HCT116 (cell line): ENCODE results near the gene IFNA13. TPM values are rescaled to one million over a fixed set of nuclear protein-coding genes. Genes with fewer than 3 reads are reported as not detected.

ENCODE experiments used
- ATAC-seq: fragments of 200-7000 bp; cut with Tn5 transposase; 2 replicates; pipeline ENCODE4 v1.9.1; 2020; ENCODE audit warnings: mild to moderate bottlenecking, moderate library complexity
- BruUV-seq: library from RNA; stranded (reverse); fragments of 400-500 nt; replicated peaks from 2 replicates; lab custom pipeline; 2021; lab: Mats Ljungman, UMichigan
- CTCF ChIA-PET: fragments of 300-600 bp; sonication (Branson Sonifier 250); formaldehyde crosslinking; loops from one replicate; lab custom pipeline; 2021; ENCODE audit warnings: antibody characterized with exemption; lab: Charles Lee
- POLR2A ChIA-PET: fragments of 300-600, 350-600 bp; sonication (Branson Sonifier 250); formaldehyde crosslinking; loops from one replicate; lab custom pipeline; 2021; ENCODE audit warnings: antibody characterized with exemption; lab: Charles Lee
- RAD21 ChIA-PET, 2 experiments: fragments of 300-600 bp; sonication (Branson Sonifier 250); formaldehyde crosslinking; loops; one replicate each; lab custom pipeline; 2023; ENCODE audit warnings: low total read pairs in 2 of 2; ENCODE audit not compliant: uncharacterized antibody in 2 of 2, unreplicated experiment in 2 of 2, low non-redundant PET in 1 of 2; lab: Charles Lee
- DNase-seq: peaks from one replicate; pipeline ENCODE4 v3.0.0-alpha.2; 2010; ENCODE audit warnings: low read depth, low spot score
- H2AFZ ChIP-seq: fragments of 200-600 bp; shearing (Covaris generic), sonication (generic); 2 replicates; pipeline ENCODE4 v1.6.1; 2017; ENCODE audit warnings: low read depth, mixed run types, mixed read lengths, antibody characterized with exemption, low read length; ENCODE audit not compliant: poor library complexity, severe bottlenecking
- H3K27ac ChIP-seq: 2 replicates; pipeline ENCODE4 v1.5.1; 2012; ENCODE audit warnings: low read depth, low read length
- H3K27me3 ChIP-seq: fragments of 200-600 bp; sonication (generic); 2 replicates; pipeline ENCODE4 v1.6.1; 2016; ENCODE audit warnings: mixed run types, low read length, mixed read lengths; ENCODE audit not compliant: insufficient read depth
- H3K36me3 ChIP-seq, 2 experiments: fragments of 200-500 bp in 1 of 2; fragments of 200-600 bp in 1 of 2; sonication (Bioruptor generic) in 1 of 2; sonication (generic) in 1 of 2; 2 replicates each; pipeline versions ENCODE4 v1.5.1 to v1.6.1; 2014 to 2016; ENCODE audit warnings: low read length in 2 of 2, inconsistent platforms in 1 of 2, mixed read lengths in 1 of 2, mixed run types in 1 of 2; ENCODE audit not compliant: insufficient read depth in 2 of 2, control insufficient read depth in 1 of 2
- H3K4me1 ChIP-seq, 2 experiments: fragments of 200-600 bp in 1 of 2; sonication (generic) in 1 of 2; 2 replicates each; pipeline versions ENCODE4 v1.5.1 to v1.6.1; 2012 to 2017; ENCODE audit warnings: low read length in 2 of 2, inconsistent platforms in 1 of 2, mild to moderate bottlenecking in 1 of 2, mixed read lengths in 1 of 2, mixed run types in 1 of 2, moderate library complexity in 1 of 2; ENCODE audit not compliant: insufficient read depth in 2 of 2, control insufficient read depth in 1 of 2
- H3K4me2 ChIP-seq: fragments of 200-600 bp; sonication (generic); 2 replicates; pipeline ENCODE4 v1.6.1; 2017; ENCODE audit warnings: mixed run types, low read length, mixed read lengths
- H3K4me3 ChIP-seq, 2 experiments: fragments of 200-600 bp in 1 of 2; sonication (generic) in 1 of 2; replicated peaks in 1 of 2; 2 replicates each; pipeline ENCODE4 v1.5.1; 2011 to 2016; ENCODE audit warnings: low read length in 2 of 2, control low read depth in 1 of 2, low read depth in 1 of 2, mild to moderate bottlenecking in 1 of 2, mixed read lengths in 1 of 2, mixed run types in 1 of 2
- H3K79me2 ChIP-seq: fragments of 200-600 bp; sonication (generic); 2 replicates; pipeline ENCODE4 v1.6.1; 2017; ENCODE audit warnings: mild to moderate bottlenecking, mixed run types, low read length, moderate library complexity, mixed read lengths; ENCODE audit not compliant: insufficient read depth
- H3K9ac ChIP-seq: fragments of 200-600 bp; sonication (generic); 2 replicates; pipeline ENCODE4 v1.6.1; 2016; ENCODE audit warnings: low read length, mixed read lengths
- H3K9me2 ChIP-seq: fragments of 200-600 bp; sonication (generic), shearing (Covaris generic); 2 replicates; pipeline ENCODE4 v1.6.1; 2017; ENCODE audit warnings: mixed run types, mild to moderate bottlenecking, moderate library complexity; ENCODE audit not compliant: insufficient read depth
- H3K9me3 ChIP-seq, 2 experiments: fragments of 200-500 bp in 1 of 2; fragments of 200-600 bp in 1 of 2; sonication (Bioruptor generic) in 1 of 2; sonication (generic) in 1 of 2; 2 replicates each; pipeline ENCODE4 v1.6.1; 2014 to 2017; ENCODE audit warnings: low read length in 2 of 2, mixed read lengths in 2 of 2, inconsistent platforms in 1 of 2, low read depth in 1 of 2, mild to moderate bottlenecking in 1 of 2, mixed run types in 1 of 2, moderate library complexity in 1 of 2; ENCODE audit not compliant: control insufficient read depth in 1 of 2, insufficient read depth in 1 of 2
- H4K20me1 ChIP-seq: fragments of 200-600 bp; sonication (generic), shearing (Covaris generic); 2 replicates; pipeline ENCODE4 v1.6.1; 2017; ENCODE audit warnings: mixed run types, mild to moderate bottlenecking, moderate library complexity; ENCODE audit not compliant: insufficient read depth
- CEBPB ChIP-seq: IDR thresholded peaks from 2 replicates; pipeline ENCODE4 v1.6.1; 2012; ENCODE audit warnings: low read depth
- ELF1 ChIP-seq: IDR thresholded peaks from 2 replicates; pipeline ENCODE4 v1.6.1; 2012; ENCODE audit warnings: low read depth, borderline replicate concordance
- FOSL1 ChIP-seq: IDR thresholded peaks from 2 replicates; pipeline ENCODE4 v1.6.1; 2012; ENCODE audit warnings: low read depth
- POLR2AphosphoS5 ChIP-seq: IDR thresholded peaks from 2 replicates; pipeline ENCODE4 v1.6.1; 2011; ENCODE audit warnings: mild to moderate bottlenecking, low read depth, low read length, moderate library complexity
- SIN3A ChIP-seq: IDR thresholded peaks from 2 replicates; pipeline ENCODE4 v1.6.1; 2012; ENCODE audit warnings: low read depth
- SP1 ChIP-seq: IDR thresholded peaks from 2 replicates; pipeline ENCODE4 v1.6.1; 2012; ENCODE audit warnings: low read depth
- SRF ChIP-seq: IDR thresholded peaks from 2 replicates; pipeline ENCODE4 v1.6.1; 2012; ENCODE audit warnings: low read depth
- YY1 ChIP-seq: IDR thresholded peaks from 2 replicates; pipeline ENCODE4 v1.6.1; 2011; ENCODE audit warnings: low read length, low read depth, moderate library complexity, mild to moderate bottlenecking; ENCODE audit not compliant: insufficient replicate concordance; ENCODE audit errors: extremely low read depth
- intact Hi-C: fragments of 100-400 bp; cut with micrococcal nuclease; formaldehyde crosslinking; loops from 2 replicates; pipeline ENCODE4 v1.10.0; 2022
- total RNA-seq: library from RNA; stranded (reverse); gene quantifications from one replicate; pipeline ENCODE4 v1.2.1, GENCODE V29; 2021; ENCODE audit not compliant: unreplicated experiment
- TF ChIP-seq, protein P1 (sequence below): IDR thresholded peaks from 2 replicates; pipeline ENCODE4 v1.6.1; 2012
- TF ChIP-seq, protein P2 (sequence below): IDR thresholded peaks from 2 replicates; pipeline ENCODE4 v1.6.1; 2011; ENCODE audit warnings: mild to moderate bottlenecking, low read length, moderate library complexity; ENCODE audit not compliant: insufficient replicate concordance; ENCODE audit errors: extremely low read depth

The IFNA13 gene
- total RNA-seq, 1 experiment from 2014 or later: not detected

DNA sequence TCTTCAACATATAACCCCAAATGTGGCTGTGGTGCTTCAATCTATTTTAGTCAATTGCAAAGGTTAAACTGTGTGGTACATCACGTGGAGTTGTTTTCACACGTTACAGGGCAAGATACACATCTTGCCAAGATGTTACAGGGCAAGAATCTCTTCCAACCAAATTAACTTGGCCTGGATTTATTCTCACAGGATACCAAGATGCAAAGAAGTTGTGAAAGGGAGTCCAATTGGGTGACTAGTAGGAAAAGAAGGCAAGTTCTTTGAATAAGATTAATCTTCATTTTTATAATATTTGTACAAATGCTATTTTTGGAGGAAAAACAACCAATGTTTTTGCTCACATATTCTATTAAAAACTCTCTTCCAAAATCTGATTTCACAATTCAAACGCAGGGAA is 36.3 kb upstream of the IFNA13 start (continued):
- TF ChIP-seq FOSL1 (no peak), CEBPB (no peak), SP1 (no peak)
- TF ChIP-seq, protein P1, sequence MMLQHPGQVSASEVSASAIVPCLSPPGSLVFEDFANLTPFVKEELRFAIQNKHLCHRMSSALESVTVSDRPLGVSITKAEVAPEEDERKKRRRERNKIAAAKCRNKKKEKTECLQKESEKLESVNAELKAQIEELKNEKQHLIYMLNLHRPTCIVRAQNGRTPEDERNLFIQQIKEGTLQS: no peak
- TF ChIP-seq, protein P2, sequence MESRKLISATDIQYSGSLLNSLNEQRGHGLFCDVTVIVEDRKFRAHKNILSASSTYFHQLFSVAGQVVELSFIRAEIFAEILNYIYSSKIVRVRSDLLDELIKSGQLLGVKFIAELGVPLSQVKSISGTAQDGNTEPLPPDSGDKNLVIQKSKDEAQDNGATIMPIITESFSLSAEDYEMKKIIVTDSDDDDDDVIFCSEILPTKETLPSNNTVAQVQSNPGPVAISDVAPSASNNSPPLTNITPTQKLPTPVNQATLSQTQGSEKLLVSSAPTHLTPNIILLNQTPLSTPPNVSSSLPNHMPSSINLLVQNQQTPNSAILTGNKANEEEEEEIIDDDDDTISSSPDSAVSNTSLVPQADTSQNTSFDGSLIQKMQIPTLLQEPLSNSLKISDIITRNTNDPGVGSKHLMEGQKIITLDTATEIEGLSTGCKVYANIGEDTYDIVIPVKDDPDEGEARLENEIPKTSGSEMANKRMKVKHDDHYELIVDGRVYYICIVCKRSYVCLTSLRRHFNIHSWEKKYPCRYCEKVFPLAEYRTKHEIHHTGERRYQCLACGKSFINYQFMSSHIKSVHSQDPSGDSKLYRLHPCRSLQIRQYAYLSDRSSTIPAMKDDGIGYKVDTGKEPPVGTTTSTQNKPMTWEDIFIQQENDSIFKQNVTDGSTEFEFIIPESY: no peak
- TF ChIP-seq, all 23 proteins: peak for 0

GRCh38 chr9:21402386-21403251 is 34.8 kb upstream of the IFNA13 start:
- no peak for ATAC-seq
- Histone ChIP-seq H3K27ac (no peak overlapping the region), H3K9me3 (no peaks in the 10 kb centered on the region), H2AFZ (no peak overlapping the region), H3K4me2 (no peak overlapping the region), H3K79me2 (no peaks in the 10 kb centered on the region), H3K4me1 (no peaks in the 10 kb centered on the region), H3K4me3 (no peak overlapping the region), H3K36me3 (no peaks in the 10 kb centered on the region), H3K27me3 (no peaks in the 10 kb centered on the region), H3K9me2 (no peaks in the 10 kb centered on the region), H4K20me1 (no peaks in the 10 kb centered on the region), H3K9ac (no peak overlapping the region)
- intact Hi-C loops: no loop called here
- ChIA-PET RAD21 (no interaction called here), POLR2A (no interaction called here), CTCF (no interaction called here)
- no TSS peak for BruUV-seq
- DNase-seq: no peak
- TF ChIP-seq POLR2AphosphoS5 (no peak), CEBPB (no peak), ELF1 (no peak), SRF (no peak), FOSL1 (no peak), YY1 (no peak), SIN3A (no peak)
